ENCODE results near the gene FGGY.

GRCh38 chr1:59641836-59642235 is 344.9 kb downstream of the FGGY start:
- TF ChIP-seq CTCF (IDR thresholded peaks at IDR 0.05) (no peak), NFE2L1 (CRISPR knock-in tag; IDR thresholded peaks at IDR 0.05) (no peak), IRF1 (CRISPR knock-in tag; IDR thresholded peaks at IDR 0.05) (no peak), TP53 (CRISPR knock-in tag; IDR thresholded peaks at IDR 0.05) (no peak), CBFB (CRISPR knock-in tag; IDR thresholded peaks at IDR 0.05; ENCODE audit: low read depth) (no peak), MAX (CRISPR knock-in tag; IDR thresholded peaks at IDR 0.05) (no peak), USF2 (CRISPR knock-in tag; IDR thresholded peaks at IDR 0.05) (no peak), ZNF317 (CRISPR knock-in tag; IDR thresholded peaks at IDR 0.05; ENCODE audit: borderline replicate concordance, low read depth) (no peak), ZBTB21 (CRISPR knock-in tag; IDR thresholded peaks at IDR 0.05; ENCODE audit: borderline replicate concordance) (no peak)

Measured in WTC11 (cell line).